ENCODE measurements around the gene MYOM1. TPM values are rescaled to one million over a fixed set of nuclear protein-coding genes. Genes with fewer than 3 reads are reported as not detected.
A peak's percentile ranks its signal among the peaks of the same experiment; 100 is the strongest.

The MYOM1 gene
- total RNA-seq, 1 donor from 2014 or later: 662 TPM

DNA sequence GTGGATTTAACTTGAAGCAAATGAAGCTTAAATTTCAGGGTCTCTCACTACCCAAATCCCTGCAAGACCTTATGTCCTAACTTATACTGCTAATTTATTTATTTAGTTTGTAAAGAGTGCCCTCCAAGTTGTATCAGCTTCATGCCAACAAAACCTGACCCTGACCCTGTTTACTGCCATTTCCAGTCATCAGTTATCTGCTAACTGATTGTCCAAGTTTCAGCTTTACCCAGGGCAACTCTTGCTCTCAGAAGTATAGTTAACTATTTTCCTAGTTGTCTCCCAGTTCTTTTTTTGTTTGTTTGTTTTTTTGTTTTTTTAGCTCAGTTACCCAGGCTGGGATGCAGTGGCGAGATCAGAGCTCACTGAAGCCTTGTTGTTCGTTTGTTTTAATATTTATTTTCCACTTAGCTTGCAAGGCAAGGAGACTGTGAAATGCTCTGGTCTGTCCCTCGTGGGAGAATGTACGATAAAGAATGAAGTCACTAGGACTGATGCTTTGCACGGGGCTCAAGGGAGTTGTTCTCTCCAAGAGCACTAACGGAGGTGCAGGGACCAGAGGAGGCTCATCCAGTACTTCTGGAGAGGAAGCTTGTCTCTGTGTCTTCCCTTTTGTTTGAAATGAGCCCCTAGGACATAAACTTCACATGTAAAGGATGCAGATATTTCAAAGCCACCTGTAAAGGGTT lies 35.3 kb downstream of the MYOM1 start:
- no peak for DNase-seq

- DNase-seq: no peak
These were observed 36.6 kb downstream of the MYOM1 start for GRCh38 chr18:3183103-3183717.

DNA sequence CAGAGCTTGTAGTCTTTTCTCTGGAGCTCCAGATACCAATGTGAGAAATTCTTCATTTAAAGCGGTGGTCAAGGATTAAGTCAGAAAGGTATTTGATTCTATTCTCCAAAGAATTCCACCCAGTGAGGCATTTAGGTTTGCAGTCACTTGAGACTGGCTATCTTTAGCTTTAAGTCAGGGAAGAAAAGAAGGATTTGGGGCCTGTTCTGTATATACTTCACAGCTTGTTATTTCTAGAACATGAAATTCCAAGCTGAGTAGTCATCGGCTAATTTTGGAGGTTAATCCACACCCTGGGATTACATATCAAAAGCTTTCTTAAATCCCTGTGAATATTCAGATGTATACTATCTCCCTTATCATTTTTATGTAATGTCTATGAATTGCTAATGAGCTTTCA lies 39.4 kb downstream of the MYOM1 start:
- DNase-seq: peak; percentile 56

- DNase-seq: peak; percentile 93
These were observed 40.2 kb downstream of the MYOM1 start for GRCh38 chr18:3179430-3180089.

- DNase-seq: peak; percentile 29
These were observed 41.7 kb downstream of the MYOM1 start for GRCh38 chr18:3177902-3178687.

GRCh38 chr18:3175195-3175758 lies 44.5 kb downstream of the MYOM1 start:
- no peak for DNase-seq

DNA sequence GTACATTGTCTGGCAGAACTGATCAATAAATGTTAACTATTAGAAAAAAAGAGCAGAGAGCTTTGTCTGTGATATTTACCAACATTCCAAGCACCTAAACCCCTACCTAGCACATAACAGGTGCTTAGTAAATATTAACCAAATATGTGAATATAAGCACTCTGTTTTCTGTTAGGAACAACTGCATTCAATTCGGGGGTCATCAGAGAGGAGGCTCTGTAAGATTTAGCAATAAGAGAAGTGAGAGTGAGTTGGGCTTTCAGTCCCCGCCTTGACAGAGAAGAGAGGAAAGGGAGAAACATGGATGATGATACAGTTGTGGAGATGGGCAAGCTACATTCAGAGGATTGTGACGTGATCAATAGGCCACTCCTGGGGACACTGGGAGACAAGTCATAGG lies 47.7 kb downstream of the MYOM1 start:
- DNase-seq: no peak

DNA sequence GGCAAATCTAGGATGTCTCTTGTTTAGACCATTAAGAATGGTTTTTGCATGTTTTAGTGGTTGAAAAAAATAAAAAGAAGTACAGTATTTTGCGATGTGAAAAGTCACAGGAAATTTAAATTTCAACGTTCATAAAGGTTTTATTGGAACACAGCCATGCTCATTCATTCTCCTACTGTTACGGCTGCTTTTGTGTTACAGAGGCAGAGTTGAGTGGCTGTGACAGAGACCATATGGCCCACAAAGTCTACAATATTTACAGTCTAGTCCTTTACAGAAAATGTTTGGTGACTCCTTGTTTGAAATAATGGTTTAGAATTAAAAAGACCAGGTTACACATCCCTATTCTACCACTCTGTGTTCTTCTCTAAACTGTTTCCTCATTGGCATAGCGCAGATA lies 48.1 kb downstream of the MYOM1 start:
- DNase-seq: peak; percentile 75

- no peak for DNase-seq
These were observed 49.2 kb downstream of the MYOM1 start for GRCh38 chr18:3170441-3171161.

GRCh38 chr18:3164381-3164780 lies 55.4 kb downstream of the MYOM1 start:
- no peak for DNase-seq

- DNase-seq: no peak
These were observed 55.8 kb downstream of the MYOM1 start for GRCh38 chr18:3163968-3164367.

- no peak for DNase-seq
These were observed 57.6 kb downstream of the MYOM1 start for GRCh38 chr18:3162181-3162580.

DNA sequence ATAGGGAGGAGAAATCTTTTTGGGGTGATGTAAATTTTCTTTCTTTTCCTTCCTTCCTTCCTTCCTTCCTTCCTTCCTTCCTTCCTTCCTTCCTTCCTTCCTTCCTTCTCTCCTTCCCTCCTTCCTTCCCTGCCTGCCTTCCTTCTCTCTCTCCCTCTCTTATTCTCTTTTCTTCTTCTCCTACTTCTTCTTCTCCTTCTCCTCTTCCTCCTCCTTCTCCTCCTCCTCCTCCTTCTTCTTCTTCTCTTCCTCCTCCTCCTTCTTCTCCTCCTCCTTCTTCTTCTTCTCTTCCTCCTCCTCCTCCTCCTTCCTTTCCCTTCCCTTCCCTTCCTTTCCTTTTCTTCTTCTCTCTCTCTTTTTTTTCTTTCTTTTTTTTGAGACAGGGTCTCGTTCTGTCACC lies 59.9 kb downstream of the MYOM1 start:
- no peak for DNase-seq

DNA sequence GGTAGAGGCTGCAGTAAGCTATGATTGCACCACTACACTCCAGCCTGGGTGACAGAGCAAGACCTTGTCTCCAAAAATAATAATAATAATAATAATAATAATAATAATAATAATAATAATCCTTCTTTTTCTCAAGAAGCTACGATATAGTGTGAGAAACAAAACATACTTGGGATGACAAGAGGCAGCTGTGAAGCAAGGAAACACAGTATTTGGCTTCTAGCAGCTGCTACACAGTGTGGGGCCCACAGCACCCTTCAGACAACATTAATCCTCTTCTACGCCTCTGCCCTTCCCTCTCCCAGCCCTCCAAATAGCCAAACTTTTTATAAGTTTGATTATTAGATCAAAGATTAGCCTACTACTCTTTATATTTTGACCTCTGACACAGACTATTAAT lies 62.2 kb downstream of the MYOM1 start:
- DNase-seq: peak; percentile 21

- no peak for DNase-seq
These were observed 62.7 kb downstream of the MYOM1 start for GRCh38 chr18:3157086-3157485.

DNA sequence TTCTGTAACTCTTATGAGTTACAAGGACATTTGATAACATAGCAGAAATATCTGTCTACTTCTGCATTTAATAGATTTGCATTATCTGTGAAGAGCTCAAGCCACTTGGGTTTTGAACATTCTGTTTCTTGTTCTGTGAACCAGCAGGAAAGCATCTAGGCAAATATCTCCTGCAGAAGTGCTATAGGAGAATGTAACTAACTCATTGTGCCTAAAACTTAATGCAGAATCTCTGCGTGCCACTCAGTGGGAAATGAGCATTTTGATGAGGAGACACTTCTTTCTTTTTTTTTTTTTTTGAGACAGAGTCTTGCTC lies 63.5 kb downstream of the MYOM1 start:
- no peak for DNase-seq

GRCh38 chr18:3154214-3154613 lies 65.6 kb downstream of the MYOM1 start:
- DNase-seq: no peak

- no peak for DNase-seq
These were observed 66.6 kb downstream of the MYOM1 start for GRCh38 chr18:3153107-3153704.

GRCh38 chr18:3152294-3152693 lies 67.5 kb downstream of the MYOM1 start:
- DNase-seq: no peak

DNA sequence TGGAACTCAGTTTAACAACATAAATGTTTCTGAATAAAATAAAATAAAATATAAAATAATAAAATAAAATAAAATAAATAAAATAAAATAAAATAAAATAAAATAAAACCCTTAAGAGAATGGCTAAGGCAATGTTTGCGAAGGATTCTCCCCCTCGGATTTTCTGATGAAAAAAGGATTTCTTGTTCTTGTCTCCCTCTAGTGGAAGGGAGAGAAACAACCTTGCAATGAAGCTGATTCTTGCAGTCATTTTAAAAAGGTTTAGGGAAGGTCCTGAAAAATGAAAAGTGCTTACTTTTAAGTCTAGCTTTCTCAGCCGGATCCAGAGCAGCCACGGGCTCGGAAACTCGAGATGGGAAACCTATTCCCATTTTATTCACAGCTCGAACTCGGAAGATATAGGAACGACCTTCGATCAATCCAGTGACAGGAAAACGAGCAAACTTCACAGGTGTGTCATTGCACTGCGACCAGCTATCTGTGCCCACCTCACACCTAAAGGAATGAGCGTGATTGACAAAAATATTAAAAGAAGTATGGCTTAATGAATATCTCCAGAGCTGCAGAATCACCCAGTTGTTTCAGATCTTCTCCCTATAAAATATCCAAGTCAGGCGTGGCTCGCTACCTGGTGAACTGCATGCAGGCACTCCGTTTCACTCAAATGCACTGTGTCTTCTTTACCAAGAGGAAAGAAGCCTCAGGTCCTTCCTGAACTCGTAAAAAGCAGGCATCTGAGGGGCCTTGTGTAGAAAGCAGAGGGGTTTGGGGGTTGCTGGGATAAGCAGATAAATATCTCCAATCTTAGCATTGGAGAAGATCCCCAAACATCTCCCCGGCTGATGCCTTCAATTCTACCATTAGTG lies 68.1 kb downstream of the MYOM1 start:
- DNase-seq: peak; percentile 46

DNA sequence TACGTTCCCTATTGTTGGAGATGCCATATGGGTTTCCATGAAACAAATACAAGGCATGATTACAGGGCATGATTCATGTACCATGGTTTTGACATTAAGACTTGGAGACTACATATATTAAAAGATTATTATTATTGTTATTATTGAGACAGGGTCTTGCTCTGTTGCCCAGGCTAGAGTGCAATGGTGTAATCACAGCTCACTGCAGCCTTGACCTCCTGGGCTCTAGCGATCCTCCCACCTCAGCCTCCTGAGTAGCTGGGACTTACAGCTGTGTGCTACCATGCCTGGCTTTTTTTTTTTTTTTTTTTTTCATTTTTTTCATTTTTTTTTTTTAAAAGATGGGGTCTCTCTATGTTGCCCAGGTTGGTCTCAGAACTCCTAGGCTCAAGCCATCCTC lies 69.1 kb downstream of the MYOM1 start:
- DNase-seq: no peak
